OCI-LY3 (cell line): ENCODE measurements around the gene RFX2.
A peak's percentile ranks its signal among the peaks of the same experiment; 100 is the strongest.

Experiments
- H2AFZ ChIP-seq: fragments of 200-600, 300-600 bp; shearing (Covaris generic); 2 replicates; pipeline ENCODE4 v1.6.0; 2014; ENCODE audit warnings: antibody characterized with exemption, low read depth, low read length
- H3K27ac ChIP-seq: fragments of 200-600, 300-600 bp; sonication (generic); 2 replicates; pipeline ENCODE4 v1.5.1; 2014; ENCODE audit warnings: mild to moderate bottlenecking, low read length, moderate library complexity, mixed read lengths
- H3K27me3 ChIP-seq: fragments of 200-600, 300-600 bp; sonication (generic); 2 replicates; pipeline ENCODE4 v1.6.1; 2014; ENCODE audit warnings: low read depth, low read length, mixed read lengths
- H3K36me3 ChIP-seq: fragments of 200-600, 300-600 bp; sonication (generic); replicated peaks from 2 replicates; pipeline ENCODE3; 2014; ENCODE audit warnings: low read depth, low read length, mixed read lengths
- H3K4me1 ChIP-seq: fragments of 300-600, 200-600 bp; sonication (generic); 2 replicates; pipeline ENCODE4 v1.6.1; 2014; ENCODE audit warnings: low read length, mixed read lengths
- H3K4me2 ChIP-seq: fragments of 200-600, 300-600 bp; sonication (generic); 2 replicates; pipeline ENCODE4 v1.6.1; 2014; ENCODE audit warnings: low read length, mixed read lengths
- H3K4me3 ChIP-seq: fragments of 300-600, 200-600 bp; sonication (generic); 2 replicates; pipeline ENCODE4 v1.5.1; 2014; ENCODE audit warnings: antibody characterized with exemption, mild to moderate bottlenecking, low read length, moderate library complexity
- H3K79me2 ChIP-seq: fragments of 300-600, 200-600 bp; shearing (Covaris generic); 2 replicates; pipeline ENCODE4 v1.6.1; 2014; ENCODE audit warnings: mild to moderate bottlenecking, low read length, mixed read lengths
- H3K9ac ChIP-seq: fragments of 300-600, 200-600 bp; shearing (Covaris generic); 2 replicates; pipeline ENCODE4 v1.6.0; 2014; ENCODE audit warnings: mild to moderate bottlenecking, low read length, moderate library complexity
- H3K9me3 ChIP-seq: fragments of 200-600, 300-600 bp; shearing (Covaris generic); 2 replicates; pipeline ENCODE4 v1.6.1; 2014; ENCODE audit warnings: low read length, mixed read lengths; ENCODE audit not compliant: insufficient read depth
- H4K20me1 ChIP-seq: fragments of 200-600, 300-600 bp; sonication (generic); 2 replicates; pipeline ENCODE4 v1.6.1; 2016; ENCODE audit warnings: low read length, mixed read lengths; ENCODE audit not compliant: insufficient read depth
- EZH2phosphoT487 ChIP-seq: fragments of 200-600 bp; shearing (Covaris generic); IDR thresholded peaks from 2 replicates; pipeline ENCODE4 v1.6.1; 2018; ENCODE audit warnings: antibody characterized with exemption, mixed run types, low read depth
- TF ChIP-seq, protein P1 (sequence below): fragments of 200-600, 300-600 bp; sonication (generic); IDR thresholded peaks from 2 replicates; pipeline ENCODE4 v1.5.1; 2014; ENCODE audit warnings: antibody characterized with exemption, low read length, low read depth

RFX2 gene

DNA sequence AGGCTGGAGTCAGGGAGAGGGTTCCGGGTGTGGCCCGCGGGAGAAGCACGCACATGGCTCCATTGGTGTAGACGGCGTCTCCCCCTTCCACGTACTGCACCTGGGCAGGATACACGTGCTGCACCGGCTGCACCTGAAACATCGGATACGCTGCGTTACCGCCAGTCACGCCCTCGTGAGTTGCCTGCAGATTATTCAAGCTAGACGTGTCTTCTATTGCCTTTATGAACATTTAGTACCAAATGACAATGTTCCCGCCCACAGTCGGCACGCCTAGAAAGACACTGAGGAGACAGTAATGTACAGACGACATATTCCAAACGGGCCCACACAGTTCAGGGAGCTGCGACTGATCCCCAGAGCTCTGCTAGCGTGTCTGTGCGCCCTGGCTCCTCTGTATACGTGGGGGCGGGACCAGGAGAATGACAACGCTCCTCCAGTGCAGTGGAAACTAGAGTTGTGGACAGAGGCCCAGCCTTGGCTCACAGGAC lies 68.3 kb downstream of the RFX2 start:
- Histone ChIP-seq H3K4me2 (no peak overlapping the region), H2AFZ (no peak overlapping the region), H3K4me3 (no peak overlapping the region), H3K4me1 (peaks cover 39% of the 10 kb centered on the region), H3K36me3 (peaks cover 6% of the 10 kb centered on the region), H3K9ac (no peak overlapping the region), H3K9me3 (no peaks in the 10 kb centered on the region), H3K27ac (no peak overlapping the region), H3K27me3 (no peaks in the 10 kb centered on the region), H3K79me2 (no peaks in the 10 kb centered on the region), H4K20me1 (no peaks in the 10 kb centered on the region)
- TF ChIP-seq EZH2phosphoT487, result no peak
- TF ChIP-seq, protein P1, sequence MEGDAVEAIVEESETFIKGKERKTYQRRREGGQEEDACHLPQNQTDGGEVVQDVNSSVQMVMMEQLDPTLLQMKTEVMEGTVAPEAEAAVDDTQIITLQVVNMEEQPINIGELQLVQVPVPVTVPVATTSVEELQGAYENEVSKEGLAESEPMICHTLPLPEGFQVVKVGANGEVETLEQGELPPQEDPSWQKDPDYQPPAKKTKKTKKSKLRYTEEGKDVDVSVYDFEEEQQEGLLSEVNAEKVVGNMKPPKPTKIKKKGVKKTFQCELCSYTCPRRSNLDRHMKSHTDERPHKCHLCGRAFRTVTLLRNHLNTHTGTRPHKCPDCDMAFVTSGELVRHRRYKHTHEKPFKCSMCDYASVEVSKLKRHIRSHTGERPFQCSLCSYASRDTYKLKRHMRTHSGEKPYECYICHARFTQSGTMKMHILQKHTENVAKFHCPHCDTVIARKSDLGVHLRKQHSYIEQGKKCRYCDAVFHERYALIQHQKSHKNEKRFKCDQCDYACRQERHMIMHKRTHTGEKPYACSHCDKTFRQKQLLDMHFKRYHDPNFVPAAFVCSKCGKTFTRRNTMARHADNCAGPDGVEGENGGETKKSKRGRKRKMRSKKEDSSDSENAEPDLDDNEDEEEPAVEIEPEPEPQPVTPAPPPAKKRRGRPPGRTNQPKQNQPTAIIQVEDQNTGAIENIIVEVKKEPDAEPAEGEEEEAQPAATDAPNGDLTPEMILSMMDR, result no peak

DNA sequence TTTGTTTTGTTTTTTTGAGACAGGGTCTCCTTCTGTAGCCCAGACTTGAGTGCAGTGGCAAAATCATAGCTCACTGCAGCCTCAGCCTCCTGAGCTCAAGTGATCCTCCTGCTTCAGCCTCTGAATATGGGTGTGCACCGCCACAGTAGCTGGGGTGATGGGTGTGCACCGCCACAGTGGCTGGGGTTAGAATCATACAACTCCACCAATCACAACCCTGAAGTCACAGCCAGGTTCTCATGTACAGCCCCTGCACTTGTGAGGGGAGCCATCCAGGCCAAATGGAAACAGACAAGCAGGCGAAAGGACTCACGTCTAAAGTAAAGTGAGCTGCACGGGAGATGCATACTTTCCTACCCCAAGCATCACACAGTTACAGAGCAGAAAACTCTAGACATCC lies 69.2 kb downstream of the RFX2 start:
- Histone ChIP-seq H3K9ac (no peak overlapping the region), H3K4me3 (no peak overlapping the region), H3K4me2 (no peak overlapping the region), H3K27me3 (no peaks in the 10 kb centered on the region), H3K9me3 (no peaks in the 10 kb centered on the region), H4K20me1 (no peaks in the 10 kb centered on the region), H3K79me2 (no peaks in the 10 kb centered on the region), H3K27ac (no peak overlapping the region), H3K36me3 (peaks cover 6% of the 10 kb centered on the region), H3K4me1 (peaks cover 45% of the 10 kb centered on the region), H2AFZ (no peak overlapping the region)
- TF ChIP-seq EZH2phosphoT487, result no peak
- TF ChIP-seq, protein P1, result no peak

DNA sequence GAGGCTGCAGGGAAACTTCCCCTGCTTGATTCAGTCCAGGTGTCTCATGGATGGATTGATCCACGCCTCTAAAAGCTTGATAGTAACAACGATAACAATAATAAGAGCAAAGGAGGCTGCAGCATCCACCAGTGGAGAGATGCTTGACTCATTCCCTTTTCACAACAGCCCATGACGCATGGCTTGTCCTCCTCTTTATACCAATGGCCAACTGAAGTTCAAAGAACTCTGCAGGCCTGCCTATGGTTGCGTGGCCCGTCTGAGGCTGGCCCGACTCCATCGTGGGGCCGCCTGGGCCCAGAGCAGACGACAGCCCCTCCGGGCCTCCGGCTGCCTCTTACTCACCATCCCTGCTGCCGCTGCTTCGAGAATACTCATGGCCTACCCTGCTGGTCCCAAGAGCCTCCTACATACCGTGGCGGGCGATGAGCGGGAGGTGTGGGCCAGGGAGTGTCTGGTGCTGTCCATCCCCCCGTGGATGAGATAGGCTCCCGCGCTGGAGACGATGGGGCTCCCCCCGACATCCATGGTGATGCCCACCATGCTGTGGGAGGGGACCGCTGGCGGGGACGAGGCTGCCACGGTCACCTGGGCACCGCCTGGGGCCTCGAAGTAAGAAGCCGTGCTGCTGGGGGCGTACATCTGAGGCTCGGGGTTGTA lies 70.6 kb downstream of the RFX2 start:
- H3K27me3 ChIP-seq, result no peaks in the 10 kb centered on the region
- peak overlapping the region; percentile 61 for H3K4me2 ChIP-seq
- H2AFZ ChIP-seq, result peak overlapping the region; percentile 6; the same call in 1 of the 2 replicates
- no peaks in the 10 kb centered on the region for H3K9me3 ChIP-seq
- no peaks in the 10 kb centered on the region for H3K79me2 ChIP-seq
- TF ChIP-seq EZH2phosphoT487, result no peak
- TF ChIP-seq, protein P1, result no peak
- no peaks in the 10 kb centered on the region for H4K20me1 ChIP-seq
- peak overlapping the region; percentile 37 for H3K9ac ChIP-seq
- H3K4me1 ChIP-seq, result peaks cover 45% of the 10 kb centered on the region
- peak overlapping the region; percentile 35 for H3K4me3 ChIP-seq
- peak overlapping the region; percentile 91 for H3K27ac ChIP-seq
- H3K36me3 ChIP-seq, result peaks cover 6% of the 10 kb centered on the region

- Histone ChIP-seq H3K36me3 (peaks cover 6% of the 10 kb centered on the region), H4K20me1 (no peaks in the 10 kb centered on the region), H3K27ac (peak overlapping the region; percentile 91), H3K27me3 (no peaks in the 10 kb centered on the region), H3K9ac (peak overlapping the region; percentile 40), H3K9me3 (no peaks in the 10 kb centered on the region), H2AFZ (0 out of 2 replicates have a peak overlapping the region, but pooled peaks have one; percentile 6), H3K79me2 (no peaks in the 10 kb centered on the region), H3K4me1 (peaks cover 45% of the 10 kb centered on the region), H3K4me3 (peak overlapping the region; percentile 35), H3K4me2 (peak overlapping the region; percentile 61)
- TF ChIP-seq EZH2phosphoT487, result no peak
- TF ChIP-seq, protein P1, result no peak
Observed at GRCh38 chr19:6038634-6039405, 71.5 kb downstream of the RFX2 start.
